AG04450 (cell line): Measurements from ENCODE around the gene EEIG2. TPM values are rescaled to one million over a fixed set of nuclear protein-coding genes. Genes with fewer than 3 reads are reported as not detected.

Experiments used
- CTCF ChIA-PET: fragments of 300-600, 350-600 bp; formaldehyde crosslinking; extraction: SDS; loops from one replicate; lab custom pipeline; 2022; ENCODE audit warnings: antibody characterized with exemption, inconsistent platforms; lab: Charles Lee
- POLR2A ChIA-PET: fragments of 350-600 bp; formaldehyde crosslinking; extraction: SDS; loops from one replicate; lab custom pipeline; 2021; ENCODE audit warnings: antibody characterized with exemption, inconsistent platforms; lab: Yijun Ruan, JAX
- DNase-seq: peaks from one replicate; pipeline ENCODE4 v3.0.0-alpha.2; 2011; ENCODE audit warnings: low read depth, low spot score
- H3K27ac ChIP-seq: one replicate; pipeline ENCODE4 v1.5.1; 2012; ENCODE audit warnings: low read depth, low read length, control low read depth
- H3K27me3 ChIP-seq: one replicate; pipeline ENCODE4 v1.6.0; 2012; ENCODE audit warnings: low read length; ENCODE audit not compliant: control insufficient read depth, insufficient read depth
- H3K4me3 ChIP-seq: 2 replicates; pipeline ENCODE4 v1.5.1; 2011; ENCODE audit warnings: mild to moderate bottlenecking, low read depth, low read length, control low read depth
- H3K9me3 ChIP-seq: 2 replicates; pipeline ENCODE4 v1.5.1; 2012; ENCODE audit warnings: low read length; ENCODE audit not compliant: control insufficient read depth, insufficient read depth
- polyA plus RNA-seq: library from polyadenylated mRNA; depleted of rRNA; stranded (reverse); fragments of >200 nt; gene quantifications from 2 replicates; pipeline ENCODE4 v1.2.3, GENCODE V29; 2011
- TF ChIP-seq, protein P1 (sequence below): IDR thresholded peaks from 2 replicates; pipeline ENCODE4 v1.5.1; 2011; ENCODE audit warnings: low read depth, low read length, control low read depth, inconsistent platforms

Gene EEIG2
- polyA plus RNA-seq, 1 experiment: 6.1 TPM

DNA sequence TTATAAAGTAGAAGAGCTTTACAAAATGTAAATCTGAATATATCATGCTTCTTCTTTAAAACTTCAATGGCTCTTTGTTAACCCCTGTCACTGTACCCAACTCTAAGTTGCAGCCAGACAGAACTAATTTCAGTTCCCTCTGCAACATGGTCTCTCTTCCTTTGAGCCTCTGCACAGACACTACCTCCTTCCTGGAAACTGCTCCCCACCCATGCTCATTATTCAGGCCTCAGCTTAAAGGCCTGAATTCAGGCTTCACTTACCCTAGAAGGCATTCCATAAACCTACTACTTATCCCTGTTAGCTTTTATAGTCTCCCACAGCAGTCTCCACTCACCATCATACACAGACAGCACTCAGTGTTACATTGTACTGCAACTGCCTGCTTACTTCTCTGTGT lies 2.6 kb upstream of the EEIG2 start:
- TF ChIP-seq, protein P1, sequence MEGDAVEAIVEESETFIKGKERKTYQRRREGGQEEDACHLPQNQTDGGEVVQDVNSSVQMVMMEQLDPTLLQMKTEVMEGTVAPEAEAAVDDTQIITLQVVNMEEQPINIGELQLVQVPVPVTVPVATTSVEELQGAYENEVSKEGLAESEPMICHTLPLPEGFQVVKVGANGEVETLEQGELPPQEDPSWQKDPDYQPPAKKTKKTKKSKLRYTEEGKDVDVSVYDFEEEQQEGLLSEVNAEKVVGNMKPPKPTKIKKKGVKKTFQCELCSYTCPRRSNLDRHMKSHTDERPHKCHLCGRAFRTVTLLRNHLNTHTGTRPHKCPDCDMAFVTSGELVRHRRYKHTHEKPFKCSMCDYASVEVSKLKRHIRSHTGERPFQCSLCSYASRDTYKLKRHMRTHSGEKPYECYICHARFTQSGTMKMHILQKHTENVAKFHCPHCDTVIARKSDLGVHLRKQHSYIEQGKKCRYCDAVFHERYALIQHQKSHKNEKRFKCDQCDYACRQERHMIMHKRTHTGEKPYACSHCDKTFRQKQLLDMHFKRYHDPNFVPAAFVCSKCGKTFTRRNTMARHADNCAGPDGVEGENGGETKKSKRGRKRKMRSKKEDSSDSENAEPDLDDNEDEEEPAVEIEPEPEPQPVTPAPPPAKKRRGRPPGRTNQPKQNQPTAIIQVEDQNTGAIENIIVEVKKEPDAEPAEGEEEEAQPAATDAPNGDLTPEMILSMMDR: no peak
- H3K9me3 ChIP-seq: no peaks in the 10 kb centered on the region
- ChIA-PET POLR2A (no interaction called here), CTCF (no interaction called here)
- no peak overlapping the region for H3K27ac ChIP-seq
- peaks cover 2% of the 10 kb centered on the region for H3K27me3 ChIP-seq
- DNase-seq: no peak
- no peak overlapping the region for H3K4me3 ChIP-seq

DNA sequence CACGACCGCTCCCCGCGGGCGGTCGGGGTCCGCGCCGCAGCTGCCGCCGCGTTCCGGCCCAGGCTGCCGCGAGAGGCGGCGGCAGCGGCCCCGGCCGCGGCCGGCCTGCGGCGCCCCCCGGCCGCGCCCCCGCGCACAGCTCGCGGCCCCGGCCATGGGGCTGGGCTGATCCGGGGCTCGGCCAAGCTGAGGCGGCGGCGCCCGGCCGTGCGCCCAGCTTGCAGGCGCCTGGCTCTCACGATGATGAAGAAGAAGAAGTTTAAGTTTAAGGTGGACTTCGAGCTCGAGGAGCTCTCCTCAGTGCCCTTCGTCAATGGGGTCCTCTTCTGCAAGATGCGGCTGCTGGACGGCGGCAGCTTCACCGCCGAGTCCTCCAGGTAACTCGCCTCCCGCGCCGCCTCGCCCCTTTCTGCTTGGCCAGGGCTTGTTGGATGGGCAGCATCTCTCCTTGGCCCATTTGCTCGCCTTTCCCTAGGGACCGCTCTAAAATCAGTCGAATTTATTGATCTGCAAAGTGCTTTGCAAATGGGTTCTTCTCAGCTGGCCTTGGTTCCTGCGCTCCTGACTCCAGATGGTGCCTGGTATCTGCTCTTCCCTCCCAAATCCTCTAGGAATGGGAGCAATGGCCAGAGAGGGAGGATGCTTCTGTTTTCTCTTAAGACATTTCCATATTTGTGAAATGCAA lies 431 bp downstream of the EEIG2 start:
- H3K4me3 ChIP-seq: peak overlapping the region; percentile 77
- no peaks in the 10 kb centered on the region for H3K9me3 ChIP-seq
- POLR2A ChIA-PET: interaction anchor here (0.5 to 1.6 kb wide), 5 partner anchors 26 to 360 kb away, joined by 3 to 6 read pairs (median 3); partner anchors contain the start of genes PRPF38B and SLC25A24
- CTCF ChIA-PET: interaction anchor here (0.6 to 3.1 kb wide), 25 partner anchors 9 to 181 kb away, joined by 3 to 60 read pairs (median 4); no protein-coding TSS in a partner anchor
- no peak overlapping the region for H3K27ac ChIP-seq
- DNase-seq: no peak
- peaks cover 2% of the 10 kb centered on the region for H3K27me3 ChIP-seq
- TF ChIP-seq, protein P1: no peak

DNA sequence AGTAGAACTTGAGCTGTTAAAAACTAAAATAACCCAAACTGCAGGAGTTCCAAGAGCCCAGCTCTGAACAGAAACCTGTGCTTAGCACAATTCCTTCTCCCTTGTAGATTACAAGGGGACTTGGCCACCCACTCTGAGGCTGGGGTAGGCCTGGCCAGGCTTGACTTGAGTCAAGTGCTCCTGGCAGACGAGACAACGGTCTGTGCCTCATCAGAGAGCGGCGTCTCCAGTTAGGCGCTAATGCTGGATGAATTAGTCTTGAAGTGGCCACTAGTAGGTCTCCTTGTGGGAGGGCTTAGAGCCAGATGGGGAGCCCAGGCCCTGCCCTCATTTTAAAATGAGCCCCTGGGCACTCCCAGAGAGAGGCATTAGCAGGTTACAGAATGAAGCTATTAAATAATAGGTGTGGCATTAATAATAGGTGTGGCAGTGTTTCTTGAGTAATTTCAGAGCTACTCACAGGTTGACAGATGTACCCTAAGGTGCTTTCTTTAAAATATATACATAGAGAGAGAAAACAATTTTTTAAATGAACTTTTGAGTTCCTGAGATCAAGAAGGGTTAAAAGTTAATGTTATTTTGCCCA lies 1.1 kb downstream of the EEIG2 start:
- no peak overlapping the region for H3K27ac ChIP-seq
- ChIA-PET CTCF (interaction anchor here (0.6 to 3.1 kb wide), 15 partner anchors 9 to 328 kb away, joined by 3 to 60 read pairs (median 5); no protein-coding TSS in a partner anchor), POLR2A (interaction anchor here (1.6 kb wide), 1 partner anchor 25 kb away, joined by 6 read pairs; no protein-coding TSS in a partner anchor)
- peaks cover 2% of the 10 kb centered on the region for H3K27me3 ChIP-seq
- no peaks in the 10 kb centered on the region for H3K9me3 ChIP-seq
- no peak for DNase-seq
- peak overlapping the region; percentile 77 for H3K4me3 ChIP-seq
- TF ChIP-seq, protein P1: 0 out of 2 replicates have a peak, but pooled peaks have one; percentile 16

DNA sequence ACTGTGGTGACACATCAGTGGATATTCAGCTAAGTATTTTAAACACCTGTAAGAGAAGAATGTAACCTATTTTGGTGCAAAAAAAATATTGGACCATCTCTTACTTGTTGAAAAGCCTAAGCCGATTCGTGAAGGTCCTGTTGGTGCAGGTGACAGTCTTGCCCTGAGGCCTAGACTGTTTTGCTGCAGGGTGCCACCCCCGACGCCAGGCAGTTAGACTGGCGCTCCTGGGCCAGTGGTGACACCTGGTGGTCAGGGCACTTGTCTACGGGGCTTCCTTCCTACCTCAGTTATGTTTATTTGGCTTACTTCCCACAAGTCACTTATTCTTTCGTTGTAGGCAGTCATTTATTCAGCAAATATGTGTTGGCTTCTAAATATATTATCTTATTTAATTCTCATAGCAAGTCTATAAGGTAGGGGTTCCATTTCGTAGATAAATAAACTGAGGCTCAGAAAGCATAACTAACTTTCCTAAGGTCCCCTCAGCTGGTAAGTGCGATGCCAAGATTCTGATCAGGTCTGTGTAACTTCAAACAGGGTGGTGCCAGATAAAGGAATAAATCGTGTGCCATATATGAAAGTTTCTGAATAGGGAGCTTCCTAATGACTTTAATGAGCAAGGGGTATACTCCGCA lies 1.9 kb downstream of the EEIG2 start:
- TF ChIP-seq, protein P1: peak; percentile 30; the same call in 1 of the 2 replicates
- CTCF ChIA-PET: interaction anchor here (0.8 to 3.1 kb wide), 6 partner anchors 24 to 328 kb away, joined by 3 to 60 read pairs (median 14); no protein-coding TSS in a partner anchor
- POLR2A ChIA-PET: no interaction called here
- H3K4me3 ChIP-seq: no peak overlapping the region
- H3K27ac ChIP-seq: no peak overlapping the region
- no peak for DNase-seq
- H3K9me3 ChIP-seq: no peaks in the 10 kb centered on the region
- no peaks in the 10 kb centered on the region for H3K27me3 ChIP-seq
